Suprapubic skin (tissue), 4 donors: ENCODE data around the gene SCUBE3.

Experiments
- CTCF ChIP-seq, 2 donors: fragments of 200-600 bp in 1 of 2; fragments of 450-650 bp in 1 of 2; sonication (generic) in 1 of 2; IDR thresholded peaks; one replicate each; pipeline ENCODE4 v1.5.1; 2016 to 2019; ENCODE audit warnings: antibody characterized with exemption in 2 of 2, mild to moderate bottlenecking in 1 of 2, moderate library complexity in 1 of 2
- POLR2A ChIP-seq, 2 donors: fragments of 450-650 bp; IDR thresholded peaks; one replicate each; pipeline ENCODE4 v1.6.1; 2017; ENCODE audit warnings: antibody characterized with exemption in 2 of 2, mild to moderate bottlenecking in 2 of 2, moderate library complexity in 2 of 2
- POLR2AphosphoS5 ChIP-seq, 3 donors: sonication (generic); formaldehyde crosslinking; IDR thresholded peaks; one replicate each; pipeline ENCODE4 v1.6.1; 2017; ENCODE audit warnings: antibody characterized with exemption in 3 of 3

- no peak for TF ChIP-seq POLR2AphosphoS5 (IDR thresholded peaks at IDR 0.05)
- no peak for TF ChIP-seq CTCF (IDR thresholded peaks at IDR 0.05)
- TF ChIP-seq POLR2A (IDR thresholded peaks at IDR 0.05): no peak
Measured at GRCh38 chr6:35230950-35231349, 17.2 kb downstream of the SCUBE3 start.
